ENCODE measurements around the gene ESPN. TPM values are rescaled to one million over a fixed set of nuclear protein-coding genes. Genes with fewer than 3 reads are reported as not detected.
"Not testable (repeated sequence)": the region's sequence is repeated elsewhere in the genome, so short reads cannot be mapped to it uniquely, and the experiment has no call there.

Gene ESPN
- total and polyA plus RNA-seq, 2 of the 8 experiments (the other 6 are each of a cell fraction or from before 2014, with no cell fraction given) = 5.2 to 16.3 TPM

DNA sequence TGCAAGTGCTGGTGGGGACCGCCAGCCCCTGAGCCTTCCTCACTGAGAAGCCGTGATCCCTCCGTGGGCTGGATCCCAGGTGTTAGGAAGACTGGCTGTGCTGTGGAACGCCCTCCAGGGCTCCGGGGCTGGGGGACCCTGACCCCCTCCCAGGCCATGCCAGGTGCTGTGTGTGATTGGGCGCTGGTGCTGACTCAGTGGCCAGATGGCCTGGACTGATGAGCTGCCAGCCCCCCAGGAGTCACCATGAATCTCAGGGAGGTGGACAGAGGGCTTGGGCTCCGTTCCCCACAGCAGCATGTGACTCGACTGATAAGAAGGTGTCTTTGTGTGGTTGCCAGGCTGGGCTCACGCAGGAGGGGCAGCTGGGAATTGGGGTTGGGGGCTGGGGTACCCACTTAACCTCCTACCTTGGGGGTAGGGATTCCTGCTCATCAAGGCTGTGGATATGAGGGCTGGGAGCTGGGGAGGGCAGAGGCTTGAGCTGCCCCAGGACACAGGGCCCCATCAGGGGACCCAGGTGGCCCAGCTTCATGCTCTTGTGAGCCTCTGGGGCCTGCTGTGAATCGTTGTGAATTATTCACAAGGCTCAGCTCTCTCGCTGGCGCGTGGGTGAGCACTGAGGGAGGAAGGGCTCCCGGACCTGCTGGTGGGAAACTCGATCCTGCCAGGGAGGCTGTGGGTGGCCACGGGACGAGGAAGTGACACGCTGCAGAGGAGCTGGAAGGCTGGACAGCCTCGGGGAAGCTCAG, 5.3 kb downstream of the ESPN start:
- H4K5ac ChIP-seq (ENCODE audit: insufficient read length, low read depth, low read length); H4K8ac ChIP-seq (ENCODE audit: extremely low read depth, insufficient read depth, low read length); H3K14ac ChIP-seq (ENCODE audit: insufficient read length); H2BK20ac ChIP-seq (ENCODE audit: low read length); DNase-seq (ENCODE audit: low read depth in 1 of 2, low spot score in 2 of 2); H3K56ac ChIP-seq (replicated peaks; ENCODE audit: insufficient read length, low read depth, low read length); H3K4ac ChIP-seq (replicated peaks; ENCODE audit: insufficient read length, low read depth, low read length); H2BK12ac ChIP-seq (ENCODE audit: low read depth, low read length); H2BK5ac ChIP-seq (ENCODE audit: low read depth, low read length); H2BK15ac ChIP-seq (ENCODE audit: low read length); H3K27ac ChIP-seq (ENCODE audit: low read depth, low read length); H3K4me3 ChIP-seq (ENCODE audit: extremely low read depth in 1 of 4, insufficient read depth in 2 of 4, low read depth in 3 of 4, low read length in 4 of 4); H4K20me1 ChIP-seq (replicated peaks in 1 of 2; ENCODE audit: control insufficient read depth in 1 of 2, insufficient read depth in 2 of 2, low read length in 2 of 2); H3K23me2 ChIP-seq (ENCODE audit: low read depth, low read length); H3K23ac ChIP-seq (ENCODE audit: insufficient read length); H2AK5ac ChIP-seq (ENCODE audit: low read depth, low read length); H4K91ac ChIP-seq (replicated peaks; ENCODE audit: insufficient read length, low read length); H3K79me2 ChIP-seq (ENCODE audit: control insufficient read depth in 1 of 2, insufficient read depth in 2 of 2, low read length in 2 of 2); H3K9me3 ChIP-seq (ENCODE audit: insufficient read depth in 2 of 2, low read depth in 1 of 2, low read length in 1 of 2); H3K36me3 ChIP-seq (ENCODE audit: control insufficient read depth in 2 of 4, insufficient read depth in 4 of 4, low read length in 3 of 4); H2AFZ ChIP-seq (ENCODE audit: low read length); H3K79me1 ChIP-seq (ENCODE audit: low read depth, low read length); H3K18ac ChIP-seq (ENCODE audit: extremely low read depth, low read length); H2BK120ac ChIP-seq (replicated peaks; ENCODE audit: low read depth, low read length); H3K4me2 ChIP-seq (ENCODE audit: insufficient read depth in 1 of 2, low read depth in 2 of 2, low read length in 2 of 2); FAIRE-seq; H3K9ac ChIP-seq (replicated peaks in 1 of 4; ENCODE audit: extremely low read depth in 1 of 4, low read depth in 3 of 4, low read length in 3 of 4): not testable (repeated sequence)
- H3K27me3 ChIP-seq (replicated peaks in 1 of 4; ENCODE audit: control insufficient read depth in 3 of 4, extremely low read depth in 1 of 4, insufficient read depth in 3 of 4, low read length in 3 of 4) = peaks cover 13 to 25% (median 23%) of the 10 kb centered on the region in 4 experiments
- ChIA-PET POLR2A (ENCODE audit: partially characterized antibody) (interaction anchor here (1.2 to 1.8 kb wide), 3 partner anchors 11 to 81 kb away, joined by 3 to 4 read pairs (median 3); no protein-coding TSS in a partner anchor), CTCF (ENCODE audit: partially characterized antibody) (interaction anchor here (0.6 to 18.8 kb wide), 13 partner anchors 8 to 162 kb away, joined by 3 to 321 read pairs (median 5); partner anchors contain the start of gene HES2)
- WGBS, 2 experiments (ENCODE audit: extremely low coverage in 1 of 2, insufficient coverage in 1 of 2, insufficient read length in 1 of 2, insufficient replicate concordance in 2 of 2, low coverage in 1 of 2, low lambda C conversion rate in 2 of 2, missing lambda C conversion rate in 1 of 2) = 78% methylated on average over 14 of the region's 19 CpGs; no CpG with 5 or more reads in 1 of the 2 experiments
- H3K4me1 ChIP-seq (replicated peaks in 1 of 4; ENCODE audit: control insufficient read depth in 3 of 4, insufficient read depth in 4 of 4, low read length in 3 of 4) = peaks cover 0 to 14% (median 5%) of the 10 kb centered on the region in 4 experiments; a peak in 5 of 7 replicates

All from H1 (cell line).